ENCODE results near the gene FYB2.

GRCh38 chr1:56773341-56774066 is 45.7 kb downstream of the FYB2 start:
- TF ChIP-seq POLR2A (IDR thresholded peaks at IDR 0.05) (no peak), CTCF (IDR thresholded peaks at IDR 0.05) (no peak)
